GM10248 (cell line): ENCODE data around the gene IQCC.

Experiments used
- CTCF ChIA-PET: fragments of 300-600 bp; sonication (Branson Sonifier 250); formaldehyde crosslinking; extraction: SDS; loops from one replicate; lab custom pipeline; 2021; ENCODE audit warnings: antibody characterized with exemption; lab: Yijun Ruan, JAX
- POLR2A ChIA-PET: fragments of 350-650 bp; sonication (Branson Sonifier 250); formaldehyde crosslinking; extraction: SDS; loops from one replicate; lab custom pipeline; 2020; ENCODE audit warnings: antibody characterized with exemption; lab: Yijun Ruan, JAX
- DNase-seq: peaks from one replicate; pipeline ENCODE4 v3.0.0; 2012; ENCODE audit errors: extremely low spot score
- TF ChIP-seq, protein P1 (sequence below): IDR thresholded peaks from 2 replicates; pipeline ENCODE4 v1.5.1; 2012; ENCODE audit warnings: mild to moderate bottlenecking, low read depth; ENCODE audit errors: extremely low read depth, missing control alignments, control extremely low read depth

The IQCC gene

DNA sequence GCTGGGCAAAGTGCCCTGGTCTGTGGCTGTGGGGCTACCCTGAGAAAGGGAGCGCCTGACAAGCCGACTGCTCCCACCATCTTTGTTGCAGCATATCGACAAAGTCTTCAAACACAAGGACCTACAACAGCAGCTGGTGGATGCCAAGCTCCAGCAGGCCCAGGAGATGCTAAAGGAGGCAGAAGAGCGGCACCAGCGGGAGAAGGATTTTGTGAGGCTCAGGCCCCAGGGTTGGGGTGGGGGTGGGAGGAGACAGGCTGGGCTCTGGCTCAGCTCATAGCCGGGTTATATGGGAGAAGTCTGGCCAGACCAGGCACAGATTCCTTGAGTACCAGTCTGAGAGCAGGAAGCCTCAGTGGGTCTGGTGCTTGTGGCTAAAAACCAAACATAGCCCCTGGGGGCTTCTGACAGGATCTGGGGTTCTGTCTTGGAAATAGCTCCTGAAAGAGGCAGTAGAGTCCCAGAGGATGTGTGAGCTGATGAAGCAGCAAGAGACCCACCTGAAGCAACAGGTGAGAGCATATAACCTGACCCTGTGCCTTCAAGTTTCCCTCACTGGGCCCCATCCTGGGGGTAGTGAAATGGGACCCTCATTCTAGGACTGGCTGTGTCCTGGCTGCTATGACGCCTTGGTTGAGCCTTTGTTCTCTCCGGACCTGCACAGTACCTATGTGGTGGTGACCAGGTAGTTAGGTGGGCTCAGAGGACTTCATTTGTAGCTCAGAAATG is 13.1 kb upstream of the IQCC start:
- POLR2A ChIA-PET: interaction anchor here (0.6 to 1.5 kb wide), 3 partner anchors 9 to 140 kb away, joined by 3 to 7 read pairs (median 3); partner anchors contain the start of gene TXLNA
- CTCF ChIA-PET: interaction anchor here (0.9 to 1.9 kb wide), 4 partner anchors 8 to 119 kb away, joined by 3 to 7 read pairs (median 6); partner anchors contain the start of genes CCDC28B and TMEM39B
- TF ChIP-seq, protein P1, sequence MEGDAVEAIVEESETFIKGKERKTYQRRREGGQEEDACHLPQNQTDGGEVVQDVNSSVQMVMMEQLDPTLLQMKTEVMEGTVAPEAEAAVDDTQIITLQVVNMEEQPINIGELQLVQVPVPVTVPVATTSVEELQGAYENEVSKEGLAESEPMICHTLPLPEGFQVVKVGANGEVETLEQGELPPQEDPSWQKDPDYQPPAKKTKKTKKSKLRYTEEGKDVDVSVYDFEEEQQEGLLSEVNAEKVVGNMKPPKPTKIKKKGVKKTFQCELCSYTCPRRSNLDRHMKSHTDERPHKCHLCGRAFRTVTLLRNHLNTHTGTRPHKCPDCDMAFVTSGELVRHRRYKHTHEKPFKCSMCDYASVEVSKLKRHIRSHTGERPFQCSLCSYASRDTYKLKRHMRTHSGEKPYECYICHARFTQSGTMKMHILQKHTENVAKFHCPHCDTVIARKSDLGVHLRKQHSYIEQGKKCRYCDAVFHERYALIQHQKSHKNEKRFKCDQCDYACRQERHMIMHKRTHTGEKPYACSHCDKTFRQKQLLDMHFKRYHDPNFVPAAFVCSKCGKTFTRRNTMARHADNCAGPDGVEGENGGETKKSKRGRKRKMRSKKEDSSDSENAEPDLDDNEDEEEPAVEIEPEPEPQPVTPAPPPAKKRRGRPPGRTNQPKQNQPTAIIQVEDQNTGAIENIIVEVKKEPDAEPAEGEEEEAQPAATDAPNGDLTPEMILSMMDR: no peak
- DNase-seq: no peak

DNA sequence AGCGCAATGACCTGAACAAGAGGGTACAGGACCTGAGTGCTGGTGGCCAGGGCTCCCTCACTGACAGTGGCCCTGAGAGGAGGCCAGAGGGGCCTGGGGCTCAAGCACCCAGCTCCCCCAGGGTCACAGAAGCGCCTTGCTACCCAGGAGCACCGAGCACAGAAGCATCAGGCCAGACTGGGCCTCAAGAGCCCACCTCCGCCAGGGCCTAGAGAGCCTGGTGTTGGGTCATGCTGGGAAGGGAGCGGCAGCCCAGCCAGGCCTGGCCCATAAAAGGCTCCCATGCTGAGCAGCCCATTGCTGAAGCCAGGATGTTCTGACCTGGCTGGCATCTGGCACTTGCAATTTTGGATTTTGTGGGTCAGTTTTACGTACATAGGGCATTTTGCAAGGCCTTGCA is 10.5 kb upstream of the IQCC start:
- TF ChIP-seq, protein P1: no peak
- DNase-seq: no peak
- ChIA-PET CTCF (interaction anchor here (1.1 to 1.7 kb wide), 4 partner anchors 11 to 218 kb away, joined by 3 to 8 read pairs (median 4); no protein-coding TSS in a partner anchor), POLR2A (interaction anchor here (1.0 to 1.3 kb wide), 2 partner anchors 16 to 141 kb away, joined by 3 to 4 read pairs; partner anchors contain the start of genes MARCKSL1 and TXLNA)

DNA sequence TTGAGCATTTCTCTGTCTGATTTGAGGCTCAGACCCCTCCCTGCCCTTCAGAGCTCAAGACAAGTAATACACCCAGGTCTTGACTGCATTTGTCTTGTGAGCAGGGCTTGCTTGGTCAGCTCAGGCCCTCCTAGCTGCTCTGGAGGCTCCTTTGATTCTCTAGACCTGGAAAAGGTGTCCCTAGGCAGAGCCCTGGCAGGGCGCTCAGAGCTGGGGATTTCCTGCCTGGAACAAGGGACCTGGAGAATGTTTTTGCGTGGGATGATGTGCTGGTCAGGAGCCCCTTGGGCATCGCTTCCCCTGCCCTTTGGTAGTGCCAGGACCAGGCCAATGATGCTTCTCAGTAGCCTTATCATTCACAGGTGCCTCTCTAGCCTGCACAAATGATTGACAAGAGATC is 9.9 kb upstream of the IQCC start:
- ChIA-PET CTCF (interaction anchor here (1.1 to 1.7 kb wide), 4 partner anchors 11 to 218 kb away, joined by 3 to 8 read pairs (median 4); no protein-coding TSS in a partner anchor), POLR2A (interaction anchor here (1.0 to 1.3 kb wide), 2 partner anchors 16 to 140 kb away, joined by 3 to 4 read pairs; partner anchors contain the start of genes MARCKSL1 and TXLNA)
- TF ChIP-seq, protein P1: no peak
- no peak for DNase-seq

DNA sequence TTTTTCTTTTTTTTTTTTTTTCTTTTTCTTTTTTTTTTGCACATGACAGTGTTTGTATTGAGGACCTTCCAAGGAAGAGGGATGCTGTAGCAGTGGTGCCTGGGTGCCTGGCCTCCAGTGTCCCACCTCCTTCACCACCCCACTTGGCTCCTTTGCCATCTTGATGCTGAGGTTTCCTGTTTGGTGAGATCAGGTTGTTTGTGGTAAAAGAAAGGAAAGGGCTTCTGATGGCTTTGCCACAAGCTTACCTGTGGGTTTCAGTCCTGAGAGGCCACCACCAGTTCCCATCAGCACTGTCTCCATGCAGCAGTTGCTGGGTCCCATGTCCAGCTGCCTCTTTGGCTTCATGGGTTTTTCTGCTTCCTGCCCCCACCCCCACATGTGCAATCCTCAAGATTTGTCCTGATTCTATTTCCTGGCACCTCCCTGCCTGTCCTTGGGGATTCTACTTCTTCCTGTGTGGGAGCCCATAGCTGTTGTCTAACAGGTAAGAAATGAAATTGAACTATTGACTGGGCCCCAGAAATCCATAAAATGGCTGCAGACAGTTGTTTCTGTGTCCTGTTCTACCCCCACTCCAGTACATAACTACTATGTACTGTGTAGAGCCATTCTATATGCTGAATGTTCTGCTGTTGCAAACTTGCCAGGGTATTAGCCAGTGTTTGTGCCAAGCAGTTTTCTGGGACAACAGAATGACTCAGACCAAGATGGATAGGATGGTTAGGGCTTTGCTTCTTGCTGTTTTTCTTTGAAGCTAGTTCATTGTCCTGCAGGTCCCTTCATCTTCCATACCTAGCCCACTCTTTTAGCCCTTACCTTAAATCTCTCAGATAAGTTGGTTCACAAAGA is 9.3 kb upstream of the IQCC start:
- POLR2A ChIA-PET: interaction anchor here (0.6 to 1.4 kb wide), 6 partner anchors 11 to 141 kb away, joined by 3 to 4 read pairs (median 4); partner anchors contain the start of genes MARCKSL1 and TXLNA
- no peak for DNase-seq
- TF ChIP-seq, protein P1: no peak
- CTCF ChIA-PET: interaction anchor here (0.9 to 1.7 kb wide), 3 partner anchors 52 to 217 kb away, joined by 3 to 4 read pairs (median 4); no protein-coding TSS in a partner anchor

DNA sequence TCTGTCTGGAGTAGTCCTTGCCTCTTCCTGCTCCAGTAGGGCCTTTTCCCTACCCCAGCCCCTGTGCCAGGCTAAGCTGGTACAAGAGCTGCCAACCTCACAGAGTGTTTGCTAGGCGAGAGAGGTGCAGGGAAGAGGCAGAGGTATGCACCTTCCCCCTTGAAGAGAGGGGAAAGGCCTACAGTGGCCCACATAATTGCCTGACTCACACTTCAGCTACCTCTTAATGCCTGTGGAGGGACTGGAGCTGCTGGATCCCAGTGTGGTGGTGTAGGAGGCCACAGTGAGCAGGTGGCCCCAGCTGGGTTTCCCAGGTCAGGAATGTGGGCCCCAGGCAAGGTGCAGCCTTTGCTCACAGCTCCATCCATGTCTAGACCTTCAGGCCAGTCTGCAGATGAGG is 8.4 kb upstream of the IQCC start:
- ChIA-PET CTCF (interaction anchor here (0.9 to 2.8 kb wide), 6 partner anchors 10 to 216 kb away, joined by 3 to 17 read pairs (median 4); no protein-coding TSS in a partner anchor), POLR2A (interaction anchor here (0.8 to 1.7 kb wide), 5 partner anchors 12 to 140 kb away, joined by 3 to 4 read pairs (median 3); partner anchors contain the start of gene TXLNA)
- DNase-seq: no peak
- TF ChIP-seq, protein P1: no peak
